Adrenal gland (tissue), 5 donors: ENCODE data around the gene RUFY1.

Experiments used
- POLR2A ChIP-seq, 2 donors: fragments of 450-650 bp; IDR thresholded peaks; one replicate each; pipeline ENCODE4 v1.6.1; 2017; ENCODE audit warnings: antibody characterized with exemption in 2 of 2, mild to moderate bottlenecking in 2 of 2, moderate library complexity in 1 of 2
- TF ChIP-seq, protein P1 (sequence below), 6 experiments: fragments of 450-650 bp in 4 of 6; fragments of 200-600 bp in 2 of 6; sonication (generic) in 1 of 6; IDR thresholded peaks; 1 replicate in 5 of 6; 2 replicates in 1 of 6; pipeline versions ENCODE4 v1.5.1 to v1.8.0; 2016 to 2021; ENCODE audit warnings: antibody characterized with exemption in 6 of 6, mild to moderate bottlenecking in 2 of 6, moderate library complexity in 1 of 6
- donor health status: DM: no; HTN: no; CAD: no.

DNA sequence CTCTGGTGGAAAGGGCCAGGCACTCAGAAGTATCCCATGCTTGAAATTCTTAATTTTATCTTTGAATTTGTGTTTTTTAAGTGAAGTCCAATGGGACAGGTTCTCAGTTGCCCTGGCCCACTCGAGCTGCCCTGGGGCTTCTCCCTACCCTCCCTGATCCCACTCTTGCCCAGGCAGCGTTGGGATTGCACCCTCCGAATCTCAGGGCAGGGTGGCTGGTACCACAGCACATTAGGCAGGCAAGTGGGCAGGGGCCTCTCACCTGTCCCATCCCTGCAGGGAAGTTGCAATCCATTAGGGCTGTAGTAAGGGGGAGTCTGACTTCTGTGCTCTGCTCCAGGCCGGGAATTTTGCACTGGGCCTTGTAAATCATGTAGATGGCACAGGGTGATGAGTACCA is 2.7 kb downstream of the RUFY1 start:
- no peak for TF ChIP-seq POLR2A (IDR thresholded peaks at IDR 0.05)
- TF ChIP-seq, protein P1, sequence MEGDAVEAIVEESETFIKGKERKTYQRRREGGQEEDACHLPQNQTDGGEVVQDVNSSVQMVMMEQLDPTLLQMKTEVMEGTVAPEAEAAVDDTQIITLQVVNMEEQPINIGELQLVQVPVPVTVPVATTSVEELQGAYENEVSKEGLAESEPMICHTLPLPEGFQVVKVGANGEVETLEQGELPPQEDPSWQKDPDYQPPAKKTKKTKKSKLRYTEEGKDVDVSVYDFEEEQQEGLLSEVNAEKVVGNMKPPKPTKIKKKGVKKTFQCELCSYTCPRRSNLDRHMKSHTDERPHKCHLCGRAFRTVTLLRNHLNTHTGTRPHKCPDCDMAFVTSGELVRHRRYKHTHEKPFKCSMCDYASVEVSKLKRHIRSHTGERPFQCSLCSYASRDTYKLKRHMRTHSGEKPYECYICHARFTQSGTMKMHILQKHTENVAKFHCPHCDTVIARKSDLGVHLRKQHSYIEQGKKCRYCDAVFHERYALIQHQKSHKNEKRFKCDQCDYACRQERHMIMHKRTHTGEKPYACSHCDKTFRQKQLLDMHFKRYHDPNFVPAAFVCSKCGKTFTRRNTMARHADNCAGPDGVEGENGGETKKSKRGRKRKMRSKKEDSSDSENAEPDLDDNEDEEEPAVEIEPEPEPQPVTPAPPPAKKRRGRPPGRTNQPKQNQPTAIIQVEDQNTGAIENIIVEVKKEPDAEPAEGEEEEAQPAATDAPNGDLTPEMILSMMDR (IDR thresholded peaks at IDR 0.05): no peak
